K562 (cell line): ENCODE data around the gene IL4I1. TPM values are rescaled to one million over a fixed set of nuclear protein-coding genes. Genes with fewer than 3 reads are reported as not detected.

Experiments used
- ATAC-seq: fragments of 200-7000 bp; cut with Tn5 transposase; 3 replicates; pipeline ENCODE4 v1.9.1; 2020; ENCODE audit warnings: moderate library complexity
- Bru-seq: library from RNA; stranded (reverse); fragments of 400-500 nt; gene quantifications from one replicate; lab custom pipeline; 2021; lab: Mats Ljungman, UMichigan
- BruChase-seq, 2 experiments: library from RNA; stranded (reverse); fragments of 400-500 nt; gene quantifications; one replicate each; lab custom pipeline; 2021; lab: Mats Ljungman, UMichigan
- BruUV-seq: library from RNA; stranded (reverse); fragments of 400-500 nt; replicated peaks from 2 replicates; lab custom pipeline; 2021; lab: Mats Ljungman, UMichigan
- CTCF ChIA-PET: fragments of 300-600 bp; formaldehyde crosslinking; extraction: SDS; loops from one replicate; lab custom pipeline; 2021; ENCODE audit warnings: low intra/inter-chr PET ratio; lab: Yijun Ruan, JAX
- POLR2A ChIA-PET: fragments of 300-600, 350-650 bp; sonication (Branson Sonifier 250); formaldehyde crosslinking; extraction: SDS; loops from one replicate; lab custom pipeline; 2021; ENCODE audit warnings: antibody characterized with exemption, inconsistent platforms; lab: Yijun Ruan, JAX
- DNase-seq, 4 experiments: peaks; one replicate each; pipeline versions ENCODE4 v3.0.0 to v3.0.0-alpha.2; 2011 to 2018; ENCODE audit warnings: low spot score in 3 of 4, mixed read lengths in 3 of 4; ENCODE audit errors: extremely low read depth in 1 of 4
- FAIRE-seq: peaks from 2 replicates; lab custom pipeline; 2011; peaks lifted over from hg19 to GRCh38; lab: Jason Lieb, UNC
- H2AFZ ChIP-seq: 2 replicates; pipeline ENCODE4 v1.6.0; 2011; ENCODE audit warnings: low read depth, low read length, control low read depth, inconsistent platforms
- H3K27ac ChIP-seq: fragments of 200-600 bp; 3 replicates; pipeline ENCODE4 v1.8.0; 2011; ENCODE audit warnings: low read depth, mild to moderate bottlenecking, control low read depth, inconsistent platforms, low read length, moderate library complexity, mixed read lengths; ENCODE audit errors: extremely low read depth
- H3K27me3 ChIP-seq, 2 experiments: fragments of 300-600 bp in 1 of 2; 2 replicates in 1 of 2; 3 replicates in 1 of 2; pipeline versions ENCODE4 v1.6.0 to v1.8.0; 2011; ENCODE audit warnings: inconsistent platforms in 2 of 2, low read length in 2 of 2, mild to moderate bottlenecking in 1 of 2, mixed read lengths in 1 of 2, moderate library complexity in 1 of 2; ENCODE audit not compliant: control insufficient read depth in 2 of 2, insufficient read depth in 2 of 2
- H3K36me3 ChIP-seq: fragments of 300-600 bp; 3 replicates; pipeline ENCODE4 v1.8.0; 2011; ENCODE audit warnings: mild to moderate bottlenecking, low read length, inconsistent platforms; ENCODE audit not compliant: control insufficient read depth, insufficient read depth
- H3K4me1 ChIP-seq, 2 experiments: fragments of 200-600 bp in 1 of 2; replicated peaks in 1 of 2; 2 replicates in 1 of 2; 3 replicates in 1 of 2; pipeline versions ENCODE4 v1.5.1 to v1.8.0; 2011; ENCODE audit warnings: inconsistent platforms in 2 of 2, low read length in 2 of 2, mild to moderate bottlenecking in 1 of 2, mixed read lengths in 1 of 2, moderate library complexity in 1 of 2; ENCODE audit not compliant: control insufficient read depth in 2 of 2, insufficient read depth in 2 of 2
- H3K4me2 ChIP-seq: 2 replicates; pipeline ENCODE4 v1.6.1; 2011; ENCODE audit warnings: low read length, control low read depth, inconsistent platforms, mixed read lengths; ENCODE audit not compliant: insufficient read depth
- H3K4me3 ChIP-seq: fragments of 200-600 bp; sonication (generic), shearing (Covaris generic); 2 replicates; pipeline ENCODE4 v1.5.1; 2016; ENCODE audit warnings: control low read depth, inconsistent platforms
- H3K79me2 ChIP-seq: fragments of 200-600 bp; 3 replicates; pipeline ENCODE4 v1.8.0; 2011; ENCODE audit warnings: low read length, inconsistent platforms; ENCODE audit not compliant: control insufficient read depth, insufficient read depth
- H3K9ac ChIP-seq, 2 experiments: 2 replicates each; pipeline versions ENCODE4 v1.6.0 to v1.6.1; 2011; ENCODE audit warnings: low read depth in 2 of 2, low read length in 2 of 2, control low read depth in 1 of 2, inconsistent platforms in 1 of 2, mild to moderate bottlenecking in 1 of 2, mixed read lengths in 1 of 2; ENCODE audit not compliant: insufficient read depth in 1 of 2
- H3K9me1 ChIP-seq: one replicate; pipeline ENCODE4 v1.6.0; 2011; ENCODE audit warnings: inconsistent platforms, mild to moderate bottlenecking, low read length, moderate library complexity; ENCODE audit not compliant: control insufficient read depth, insufficient read depth
- H3K9me3 ChIP-seq: replicated peaks from 2 replicates; pipeline ENCODE4 v1.5.1; 2011; ENCODE audit warnings: low read depth, low read length, inconsistent platforms; ENCODE audit not compliant: control insufficient read depth, insufficient read depth
- H4K20me1 ChIP-seq: replicated peaks from 2 replicates; pipeline ENCODE4 v1.6.1; 2011; ENCODE audit warnings: low read length, inconsistent platforms, mixed read lengths; ENCODE audit not compliant: control insufficient read depth, insufficient read depth
- ATF1 ChIP-seq, 2 experiments: fragments of 450-650 bp in 1 of 2; IDR thresholded peaks; 2 replicates each; pipeline ENCODE4 v1.6.1; 2016; ENCODE audit warnings: missing compliant biosample characterization in 1 of 2, missing genetic modification characterization in 1 of 2
- BHLHE40 ChIP-seq: IDR thresholded peaks from 2 replicates; pipeline ENCODE4 v1.6.1; 2011; ENCODE audit warnings: low read length, improper control_type of control experiment
- CC2D1A ChIP-seq: fragments of 450-650 bp; IDR thresholded peaks from 2 replicates; pipeline ENCODE4 v1.6.1; 2017; ENCODE audit warnings: mild to moderate bottlenecking
- CREM ChIP-seq: IDR thresholded peaks from 2 replicates; pipeline ENCODE4 v1.6.1; 2014; ENCODE audit warnings: antibody characterized with exemption, low read depth
- MCM2 ChIP-seq: fragments of 450-650 bp; IDR thresholded peaks from 2 replicates; pipeline ENCODE4 v1.6.1; 2017; ENCODE audit warnings: low read depth, mild to moderate bottlenecking
- RAD51 ChIP-seq: fragments of 450-650 bp; IDR thresholded peaks from 2 replicates; pipeline ENCODE4 v1.7.1; 2016; ENCODE audit warnings: low read depth, mild to moderate bottlenecking, borderline replicate concordance
- XRCC4 ChIP-seq: IDR thresholded peaks from one replicate; pipeline ENCODE4 v1.6.1; 2011; ENCODE audit not compliant: insufficient read depth, insufficient read length; ENCODE audit errors: extremely low read depth
- WGBS: fragments of 100-300 bp; shearing (Covaris generic); methylation state at CpG from one replicate; pipeline ENCODE4 v1.1.6; 2016; ENCODE audit warnings: low coverage, mixed read lengths; ENCODE audit not compliant: insufficient coverage; ENCODE audit errors: missing lambda C conversion rate; 5-methylcytosine and 5-hydroxymethylcytosine counted together
- in situ Hi-C: fragments of 300-500 bp; cut with MboI; formaldehyde crosslinking; loops from 4 replicates; pipeline ENCODE4 v1.15.0; 2018; ENCODE audit warnings: inconsistent platforms, mixed read lengths
- intact Hi-C: fragments of 100-400 bp; cut with micrococcal nuclease; formaldehyde crosslinking; loops from 2 replicates; pipeline ENCODE4 v1.14.2; 2022
- long read RNA-seq, 3 experiments: library from polyadenylated mRNA in 2 of 3; library from RNA in 1 of 3; unstranded in 2 of 3; stranded (forward) in 1 of 3; transcript quantifications; one replicate each; pipeline ENCODE4 v2.0.0, GENCODE V29; 2019 to 2022
- polyA minus RNA-seq, 3 experiments: library from RNA; depleted of rRNA, polyadenylated mRNA; stranded (reverse); fragments of >200 nt; gene quantifications; 2 replicates each; pipeline ENCODE4 v1.2.3, GENCODE V29; 2011
- polyA plus RNA-seq, 8 experiments: library from polyadenylated mRNA; depleted of rRNA in 4 of 8; stranded (reverse) in 5 of 8; unstranded in 3 of 8; fragments of >200 nt; fragmentation: Nextera tagmentation in 2 of 8; fragmentation: Illumina TruSeq in 1 of 8; extraction: Ambion mirVana in 2 of 8; extraction: Trizol in 1 of 8; gene quantifications; 2 replicates each; pipeline versions ENCODE4 v1.2.1 to v1.2.3, GENCODE V29; 2011 to 2014; ENCODE audit warnings: inconsistent platforms in 1 of 8, missing spikeins in 1 of 8
- total RNA-seq, 7 experiments: library from RNA; depleted of rRNA in 6 of 7; stranded (reverse); fragments of >200 nt in 6 of 7; fragmentation: Illumina TruSeq in 2 of 7; extraction: Trizol in 2 of 7; gene quantifications; 2 replicates each; pipeline versions ENCODE4 v1.2.1 to v1.2.3, GENCODE V29; 2011 to 2021; ENCODE audit warnings: low replicate concordance in 1 of 7
- TF ChIP-seq, protein P1 (sequence below): sonication (generic); formaldehyde crosslinking; IDR thresholded peaks from 2 replicates; pipeline ENCODE4 v1.8.0; 2022; ENCODE audit warnings: mild to moderate bottlenecking, missing genetic modification reagents

The IL4I1 gene, protein sequence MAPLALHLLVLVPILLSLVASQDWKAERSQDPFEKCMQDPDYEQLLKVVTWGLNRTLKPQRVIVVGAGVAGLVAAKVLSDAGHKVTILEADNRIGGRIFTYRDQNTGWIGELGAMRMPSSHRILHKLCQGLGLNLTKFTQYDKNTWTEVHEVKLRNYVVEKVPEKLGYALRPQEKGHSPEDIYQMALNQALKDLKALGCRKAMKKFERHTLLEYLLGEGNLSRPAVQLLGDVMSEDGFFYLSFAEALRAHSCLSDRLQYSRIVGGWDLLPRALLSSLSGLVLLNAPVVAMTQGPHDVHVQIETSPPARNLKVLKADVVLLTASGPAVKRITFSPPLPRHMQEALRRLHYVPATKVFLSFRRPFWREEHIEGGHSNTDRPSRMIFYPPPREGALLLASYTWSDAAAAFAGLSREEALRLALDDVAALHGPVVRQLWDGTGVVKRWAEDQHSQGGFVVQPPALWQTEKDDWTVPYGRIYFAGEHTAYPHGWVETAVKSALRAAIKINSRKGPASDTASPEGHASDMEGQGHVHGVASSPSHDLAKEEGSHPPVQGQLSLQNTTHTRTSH
- 0.93 TPM in 1 of 2 replicates, not detected in the other for total RNA-seq (2011; cell fraction: chromatin; rRNA removed; ENCODE audit: low replicate concordance)
- total RNA-seq (2011; cell fraction: nucleolus; rRNA removed), result 1.8 TPM in 2 replicates
- 0.37 and 0.46 TPM in 2 replicates for total RNA-seq (2011; cell fraction: nucleoplasm; rRNA removed)
- total RNA-seq (2014; rRNA removed), result 0.90 and 0.95 TPM in 2 replicates
- 0.33 TPM in 1 of 2 replicates, not detected in the other for total RNA-seq (2014; rRNA removed; fragmentation: Illumina TruSeq; extraction: Trizol)
- 0.19 and 0.43 TPM in 2 replicates for total RNA-seq (2015; rRNA removed; fragmentation: Illumina TruSeq; extraction: Trizol)
- total RNA-seq (2021), result 0.55 and 0.76 TPM in 2 replicates
- polyA plus RNA-seq (2011; rRNA removed), result 0.06 and 0.31 TPM in 2 replicates
- 0.04 and 0.36 TPM in 2 replicates for polyA plus RNA-seq (2011; cell fraction: cytosol; rRNA removed)
- 0.24 and 0.27 TPM in 2 replicates for polyA plus RNA-seq (2011; cell fraction: nucleus; rRNA removed)
- polyA plus RNA-seq (2012), result 0.50 and 0.56 TPM in 2 replicates
- 0.15 TPM in 1 of 2 replicates, not detected in the other for polyA plus RNA-seq (2014; fragmentation: Illumina TruSeq; extraction: Trizol)
- polyA plus RNA-seq (2014; fragmentation: Nextera tagmentation; extraction: Ambion mirVana), result under 1 TPM in 1 of 2 experiments, not detected in 1; 0.13 TPM
- 0.09 and 0.44 TPM in 2 replicates for polyA plus RNA-seq (2014; rRNA removed)
- polyA minus RNA-seq (2011; rRNA and poly(A)+ RNA removed), result 0.11 TPM in 1 of 2 replicates, not detected in the other
- polyA minus RNA-seq (2011; cell fraction: cytosol; rRNA and poly(A)+ RNA removed), result 0.67 and 0.73 TPM in 2 replicates
- polyA minus RNA-seq (2011; cell fraction: nucleus; rRNA and poly(A)+ RNA removed), result 0.67 and 0.81 TPM in 2 replicates
- Bru-seq, nascent RNA, result percentile 34 among the genes with signal in this experiment
- percentile 17 among the genes with signal in this experiment for BruChase-seq, experiment 1, labeled RNA remaining after a 2-hour chase
- percentile 11 among the genes with signal in this experiment for BruChase-seq, experiment 2, labeled RNA remaining after a 6-hour chase
- long read RNA-seq, experiment 1, partial matches to known transcripts, result 1 of 1 reads
- long read RNA-seq, experiment 1, other reads (novel, unspliced or antisense), result 0 of 1 reads
- long read RNA-seq, experiment 2, partial matches to known transcripts, result 0 of 57 reads
- long read RNA-seq, experiment 2, other reads (novel, unspliced or antisense), result 57 of 57 reads
- long read RNA-seq, experiment 3, result 0 reads

DNA sequence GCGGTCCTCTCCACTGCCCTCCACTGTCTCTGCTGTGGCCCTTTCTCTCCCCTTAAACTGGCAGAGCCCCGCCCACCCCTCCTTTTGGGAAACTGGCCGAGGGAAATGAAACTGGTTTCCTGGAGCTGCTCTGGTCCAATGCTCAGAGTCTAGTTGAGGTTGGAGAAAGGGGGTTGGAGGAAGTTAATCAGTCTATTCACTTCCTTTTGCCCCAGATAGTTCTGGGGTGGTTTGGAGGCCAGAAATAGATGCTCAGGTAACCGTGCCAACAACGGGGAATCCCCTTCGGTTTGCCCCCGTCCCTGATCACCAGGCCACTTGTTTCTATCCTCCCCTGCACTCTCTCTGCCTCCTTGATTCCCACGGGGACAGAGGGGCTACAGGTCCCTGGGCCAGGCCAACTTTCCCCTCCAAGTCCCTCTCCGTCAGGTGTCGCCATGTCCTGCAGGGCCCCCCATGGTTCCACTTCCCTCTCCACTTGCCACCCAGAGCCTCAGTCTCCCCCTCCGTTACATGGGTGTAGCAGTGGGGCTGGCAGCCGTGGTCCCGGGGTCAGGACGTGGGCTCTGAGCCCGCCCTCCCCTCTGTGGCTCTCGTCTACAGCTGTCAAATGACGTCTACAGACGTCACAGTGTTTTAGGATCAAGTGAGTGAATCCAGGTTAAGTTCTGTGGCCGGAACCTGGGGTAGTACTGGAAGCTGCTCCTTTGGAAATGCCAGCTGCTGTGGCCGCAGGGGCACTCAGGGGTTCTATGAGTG, at the start of gene IL4I1:
Gene IL4I1, minus strand, starts transcription at position 25 of the 759 bp plus-strand sequence. CDS start 727 bp downstream, outside the sequence.
- TF ChIP-seq CREM (peak; percentile 42; the same call in 1 of the 2 replicates), BHLHE40 (no peak), RAD51 (no peak), XRCC4 (no peak), CC2D1A (no peak), ATF1 (CRISPR knock-in tag; IDR thresholded peaks at IDR 0.05) (no peak), ATF1 (tag; IDR thresholded peaks at IDR 0.05) (peak; percentile 64), MCM2 (no peak)
- TF ChIP-seq, protein P1, sequence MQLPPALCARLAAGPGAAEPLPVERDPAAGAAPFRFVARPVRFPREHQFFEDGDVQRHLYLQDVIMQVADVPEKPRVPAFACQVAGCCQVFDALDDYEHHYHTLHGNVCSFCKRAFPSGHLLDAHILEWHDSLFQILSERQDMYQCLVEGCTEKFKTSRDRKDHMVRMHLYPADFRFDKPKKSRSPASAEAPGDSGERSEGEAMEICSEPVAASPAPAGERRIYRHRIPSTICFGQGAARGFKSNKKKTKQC, result no peak
- TF ChIP-seq, all 486 proteins: peak for 2
- Histone ChIP-seq H3K9me3 (no peaks in the 10 kb centered on the region), H2AFZ (no peak within 1 kb of the TSS), H3K4me2 (peak within 1 kb of the TSS; percentile 32), H3K4me1 (peaks cover 0 to 27% of the 10 kb centered on the region in 2 experiments; a peak in 4 of 5 replicates), H3K79me2 (no peaks in the 10 kb centered on the region), H3K36me3 (no peaks in the 10 kb centered on the region), H3K27me3 (peaks cover 2 to 14% of the 10 kb centered on the region in 2 experiments; a peak in 3 of 5 replicates), H3K9ac (peak within 1 kb of the TSS in 1 of 2 experiments; percentile 65; a peak in 2 of 4 replicates), H3K9me1 (peaks cover 5% of the 10 kb centered on the region), H3K4me3 (no peak within 1 kb of the TSS), H4K20me1 (peaks cover 3% of the 10 kb centered on the region; the same call in 1 of the 2 replicates), H3K27ac (no peak within 1 kb of the TSS)
- no peak; the same call in 2 of the 3 replicates for ATAC-seq
- DNase-seq, result no peak
- no peak for FAIRE-seq
- ChIA-PET CTCF (no interaction called here), POLR2A (interaction anchor here (1.5 kb wide), 1 partner anchor 10 kb away, joined by 4 read pairs; no protein-coding TSS in a partner anchor)
- WGBS, result 31% methylated on average over 16 of the region's 20 CpGs
- intact Hi-C loops, result no loop called here
- BruUV-seq, result no TSS peak
- in situ Hi-C loops, result no loop called here
